ENCODE data around the gene DVL3. TPM values are rescaled to one million over a fixed set of nuclear protein-coding genes. Genes with fewer than 3 reads are reported as not detected.

Gene DVL3
- total RNA-seq, 1 experiment from 2014 or later: 76.2 TPM

- TF ChIP-seq, protein P1, sequence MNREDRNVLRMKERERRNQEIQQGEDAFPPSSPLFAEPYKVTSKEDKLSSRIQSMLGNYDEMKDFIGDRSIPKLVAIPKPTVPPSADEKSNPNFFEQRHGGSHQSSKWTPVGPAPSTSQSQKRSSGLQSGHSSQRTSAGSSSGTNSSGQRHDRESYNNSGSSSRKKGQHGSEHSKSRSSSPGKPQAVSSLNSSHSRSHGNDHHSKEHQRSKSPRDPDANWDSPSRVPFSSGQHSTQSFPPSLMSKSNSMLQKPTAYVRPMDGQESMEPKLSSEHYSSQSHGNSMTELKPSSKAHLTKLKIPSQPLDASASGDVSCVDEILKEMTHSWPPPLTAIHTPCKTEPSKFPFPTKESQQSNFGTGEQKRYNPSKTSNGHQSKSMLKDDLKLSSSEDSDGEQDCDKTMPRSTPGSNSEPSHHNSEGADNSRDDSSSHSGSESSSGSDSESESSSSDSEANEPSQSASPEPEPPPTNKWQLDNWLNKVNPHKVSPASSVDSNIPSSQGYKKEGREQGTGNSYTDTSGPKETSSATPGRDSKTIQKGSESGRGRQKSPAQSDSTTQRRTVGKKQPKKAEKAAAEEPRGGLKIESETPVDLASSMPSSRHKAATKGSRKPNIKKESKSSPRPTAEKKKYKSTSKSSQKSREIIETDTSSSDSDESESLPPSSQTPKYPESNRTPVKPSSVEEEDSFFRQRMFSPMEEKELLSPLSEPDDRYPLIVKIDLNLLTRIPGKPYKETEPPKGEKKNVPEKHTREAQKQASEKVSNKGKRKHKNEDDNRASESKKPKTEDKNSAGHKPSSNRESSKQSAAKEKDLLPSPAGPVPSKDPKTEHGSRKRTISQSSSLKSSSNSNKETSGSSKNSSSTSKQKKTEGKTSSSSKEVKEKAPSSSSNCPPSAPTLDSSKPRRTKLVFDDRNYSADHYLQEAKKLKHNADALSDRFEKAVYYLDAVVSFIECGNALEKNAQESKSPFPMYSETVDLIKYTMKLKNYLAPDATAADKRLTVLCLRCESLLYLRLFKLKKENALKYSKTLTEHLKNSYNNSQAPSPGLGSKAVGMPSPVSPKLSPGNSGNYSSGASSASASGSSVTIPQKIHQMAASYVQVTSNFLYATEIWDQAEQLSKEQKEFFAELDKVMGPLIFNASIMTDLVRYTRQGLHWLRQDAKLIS (CRISPR knock-in tag; IDR thresholded peaks at IDR 0.05; ENCODE audit: borderline replicate concordance): no peak
- TF ChIP-seq ZNF121 (CRISPR knock-in tag; IDR thresholded peaks at IDR 0.05): no peak
- peak; percentile 47; the same call in 1 of the 2 replicates for TF ChIP-seq FOXK1 (CRISPR knock-in tag; IDR thresholded peaks at IDR 0.05)
- no peak for TF ChIP-seq EMX1 (CRISPR knock-in tag; IDR thresholded peaks at IDR 0.05)
- no peak for TF ChIP-seq JAZF1 (CRISPR knock-in tag; IDR thresholded peaks at IDR 0.05)
- no peak for TF ChIP-seq ZNF219 (CRISPR knock-in tag; IDR thresholded peaks at IDR 0.05; ENCODE audit: borderline replicate concordance)
- peak; percentile 31; the same call in 1 of the 2 replicates for TF ChIP-seq USF2 (CRISPR knock-in tag; IDR thresholded peaks at IDR 0.05)
- TF ChIP-seq, protein P2, sequence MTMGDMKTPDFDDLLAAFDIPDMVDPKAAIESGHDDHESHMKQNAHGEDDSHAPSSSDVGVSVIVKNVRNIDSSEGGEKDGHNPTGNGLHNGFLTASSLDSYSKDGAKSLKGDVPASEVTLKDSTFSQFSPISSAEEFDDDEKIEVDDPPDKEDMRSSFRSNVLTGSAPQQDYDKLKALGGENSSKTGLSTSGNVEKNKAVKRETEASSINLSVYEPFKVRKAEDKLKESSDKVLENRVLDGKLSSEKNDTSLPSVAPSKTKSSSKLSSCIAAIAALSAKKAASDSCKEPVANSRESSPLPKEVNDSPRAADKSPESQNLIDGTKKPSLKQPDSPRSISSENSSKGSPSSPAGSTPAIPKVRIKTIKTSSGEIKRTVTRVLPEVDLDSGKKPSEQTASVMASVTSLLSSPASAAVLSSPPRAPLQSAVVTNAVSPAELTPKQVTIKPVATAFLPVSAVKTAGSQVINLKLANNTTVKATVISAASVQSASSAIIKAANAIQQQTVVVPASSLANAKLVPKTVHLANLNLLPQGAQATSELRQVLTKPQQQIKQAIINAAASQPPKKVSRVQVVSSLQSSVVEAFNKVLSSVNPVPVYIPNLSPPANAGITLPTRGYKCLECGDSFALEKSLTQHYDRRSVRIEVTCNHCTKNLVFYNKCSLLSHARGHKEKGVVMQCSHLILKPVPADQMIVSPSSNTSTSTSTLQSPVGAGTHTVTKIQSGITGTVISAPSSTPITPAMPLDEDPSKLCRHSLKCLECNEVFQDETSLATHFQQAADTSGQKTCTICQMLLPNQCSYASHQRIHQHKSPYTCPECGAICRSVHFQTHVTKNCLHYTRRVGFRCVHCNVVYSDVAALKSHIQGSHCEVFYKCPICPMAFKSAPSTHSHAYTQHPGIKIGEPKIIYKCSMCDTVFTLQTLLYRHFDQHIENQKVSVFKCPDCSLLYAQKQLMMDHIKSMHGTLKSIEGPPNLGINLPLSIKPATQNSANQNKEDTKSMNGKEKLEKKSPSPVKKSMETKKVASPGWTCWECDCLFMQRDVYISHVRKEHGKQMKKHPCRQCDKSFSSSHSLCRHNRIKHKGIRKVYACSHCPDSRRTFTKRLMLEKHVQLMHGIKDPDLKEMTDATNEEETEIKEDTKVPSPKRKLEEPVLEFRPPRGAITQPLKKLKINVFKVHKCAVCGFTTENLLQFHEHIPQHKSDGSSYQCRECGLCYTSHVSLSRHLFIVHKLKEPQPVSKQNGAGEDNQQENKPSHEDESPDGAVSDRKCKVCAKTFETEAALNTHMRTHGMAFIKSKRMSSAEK (CRISPR knock-in tag; IDR thresholded peaks at IDR 0.05; ENCODE audit: borderline replicate concordance): no peak
- TF ChIP-seq ZBTB21 (CRISPR knock-in tag; IDR thresholded peaks at IDR 0.05; ENCODE audit: borderline replicate concordance): peak; percentile 69; the same call in 1 of the 2 replicates
- TF ChIP-seq STAT6 (CRISPR knock-in tag; conservative IDR thresholded peaks at IDR 0.05; ENCODE audit: low read depth): no peak
- TF ChIP-seq PREB (CRISPR knock-in tag; IDR thresholded peaks at IDR 0.05; ENCODE audit: borderline replicate concordance): no peak
- no peak for TF ChIP-seq GTF2I (CRISPR knock-in tag; conservative IDR thresholded peaks at IDR 0.05)
- no peak for TF ChIP-seq NFATC4 (CRISPR knock-in tag; IDR thresholded peaks at IDR 0.05)
- no peak for TF ChIP-seq ATF1 (CRISPR knock-in tag; IDR thresholded peaks at IDR 0.05)
- TF ChIP-seq, protein P3, sequence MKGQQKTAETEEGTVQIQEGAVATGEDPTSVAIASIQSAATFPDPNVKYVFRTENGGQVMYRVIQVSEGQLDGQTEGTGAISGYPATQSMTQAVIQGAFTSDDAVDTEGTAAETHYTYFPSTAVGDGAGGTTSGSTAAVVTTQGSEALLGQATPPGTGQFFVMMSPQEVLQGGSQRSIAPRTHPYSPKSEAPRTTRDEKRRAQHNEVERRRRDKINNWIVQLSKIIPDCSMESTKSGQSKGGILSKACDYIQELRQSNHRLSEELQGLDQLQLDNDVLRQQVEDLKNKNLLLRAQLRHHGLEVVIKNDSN (CRISPR knock-in tag; IDR thresholded peaks at IDR 0.05): peak; percentile 60; the same call in 1 of the 2 replicates
- TF ChIP-seq OVOL2 (CRISPR knock-in tag; IDR thresholded peaks at IDR 0.05; ENCODE audit: borderline replicate concordance): no peak
- no peak for TF ChIP-seq ZNF425 (CRISPR knock-in tag; conservative IDR thresholded peaks at IDR 0.05)
- peak; percentile 63; the same call in 1 of the 2 replicates for TF ChIP-seq CREB1 (CRISPR knock-in tag; IDR thresholded peaks at IDR 0.05)
- TF ChIP-seq, protein P4, sequence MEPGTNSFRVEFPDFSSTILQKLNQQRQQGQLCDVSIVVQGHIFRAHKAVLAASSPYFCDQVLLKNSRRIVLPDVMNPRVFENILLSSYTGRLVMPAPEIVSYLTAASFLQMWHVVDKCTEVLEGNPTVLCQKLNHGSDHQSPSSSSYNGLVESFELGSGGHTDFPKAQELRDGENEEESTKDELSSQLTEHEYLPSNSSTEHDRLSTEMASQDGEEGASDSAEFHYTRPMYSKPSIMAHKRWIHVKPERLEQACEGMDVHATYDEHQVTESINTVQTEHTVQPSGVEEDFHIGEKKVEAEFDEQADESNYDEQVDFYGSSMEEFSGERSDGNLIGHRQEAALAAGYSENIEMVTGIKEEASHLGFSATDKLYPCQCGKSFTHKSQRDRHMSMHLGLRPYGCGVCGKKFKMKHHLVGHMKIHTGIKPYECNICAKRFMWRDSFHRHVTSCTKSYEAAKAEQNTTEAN (CRISPR knock-in tag; IDR thresholded peaks at IDR 0.05): no peak
- TF ChIP-seq CREM (CRISPR knock-in tag; IDR thresholded peaks at IDR 0.05): 0 out of 2 replicates have a peak, but pooled peaks have one; percentile 21
- no peak for TF ChIP-seq SOX15 (CRISPR knock-in tag; IDR thresholded peaks at IDR 0.05)
Observed at GRCh38 chr3:184135149-184135910, 19.8 kb upstream of the DVL3 start, which contains the start of gene EIF2B5 (continued).

Measured in WTC11 (cell line).